GM06990 (cell line): Measurements from ENCODE around the gene TNC.

ENCODE experiments used
- DNase-seq: peaks from one replicate; pipeline ENCODE4 v3.0.0-alpha.2; 2011; ENCODE audit not compliant: insufficient read length; ENCODE audit errors: extremely low read depth
- H3K27me3 ChIP-seq: replicated peaks from 2 replicates; pipeline ENCODE4 v1.6.0; 2011; ENCODE audit warnings: low read length; ENCODE audit not compliant: control insufficient read depth, insufficient read depth
- H3K36me3 ChIP-seq: 2 replicates; pipeline ENCODE4 v1.5.1; 2011; ENCODE audit warnings: low read length; ENCODE audit not compliant: control insufficient read depth, insufficient read depth
- H3K4me3 ChIP-seq: replicated peaks from 2 replicates; pipeline ENCODE4 v1.5.1; 2011; ENCODE audit warnings: low read depth, mild to moderate bottlenecking, control low read depth, low read length
- CTCF ChIP-seq: IDR thresholded peaks from 2 replicates; pipeline ENCODE4 v1.5.1; 2011; ENCODE audit warnings: low read length, control low read depth, mild to moderate bottlenecking, inconsistent platforms; ENCODE audit not compliant: insufficient read depth, poor library complexity, severe bottlenecking

The TNC gene

GRCh38 chr9:115034801-115035200 is 83.2 kb downstream of the TNC start:
- peaks cover 2% of the 10 kb centered on the region; the same call in 1 of the 2 replicates for H3K27me3 ChIP-seq
- no peak for TF ChIP-seq CTCF
- no peak overlapping the region for H3K4me3 ChIP-seq
- no peak for DNase-seq
- H3K36me3 ChIP-seq: no peaks in the 10 kb centered on the region

- no peak for TF ChIP-seq CTCF
- peaks cover 2% of the 10 kb centered on the region; the same call in 1 of the 2 replicates for H3K27me3 ChIP-seq
- H3K36me3 ChIP-seq: no peaks in the 10 kb centered on the region
- no peak overlapping the region for H3K4me3 ChIP-seq
- no peak for DNase-seq
Measured at GRCh38 chr9:115033800-115034199, 84.2 kb downstream of the TNC start.

- no peaks in the 10 kb centered on the region for H3K36me3 ChIP-seq
- no peak overlapping the region for H3K4me3 ChIP-seq
- peaks cover 2% of the 10 kb centered on the region; the same call in 1 of the 2 replicates for H3K27me3 ChIP-seq
- DNase-seq: no peak
- TF ChIP-seq CTCF: no peak
Measured at GRCh38 chr9:115032296-115032695, 85.7 kb downstream of the TNC start.

GRCh38 chr9:115030006-115030405 is 88.0 kb downstream of the TNC start:
- Histone ChIP-seq H3K36me3 (no peaks in the 10 kb centered on the region), H3K4me3 (no peak overlapping the region), H3K27me3 (peaks cover 2% of the 10 kb centered on the region; the same call in 1 of the 2 replicates)
- TF ChIP-seq CTCF: no peak
- DNase-seq: no peak

GRCh38 chr9:115025721-115026120 is 92.2 kb downstream of the TNC start:
- Histone ChIP-seq H3K36me3 (no peaks in the 10 kb centered on the region), H3K27me3 (peaks cover 2% of the 10 kb centered on the region; the same call in 1 of the 2 replicates), H3K4me3 (no peak overlapping the region)
- DNase-seq: no peak
- TF ChIP-seq CTCF: no peak

GRCh38 chr9:115024925-115025535 is 92.9 kb downstream of the TNC start:
- Histone ChIP-seq H3K36me3 (no peaks in the 10 kb centered on the region), H3K27me3 (no peaks in the 10 kb centered on the region; the same call in 1 of the 2 replicates), H3K4me3 (no peak overlapping the region)
- TF ChIP-seq CTCF: no peak
- DNase-seq: no peak
